ENCODE data around the gene THYN1. TPM values are rescaled to one million over a fixed set of nuclear protein-coding genes. Genes with fewer than 3 reads are reported as not detected.

The THYN1 gene
- total and polyA plus RNA-seq, 2 donors from 2014 or later, result 32.2 to 74.0 TPM

DNA sequence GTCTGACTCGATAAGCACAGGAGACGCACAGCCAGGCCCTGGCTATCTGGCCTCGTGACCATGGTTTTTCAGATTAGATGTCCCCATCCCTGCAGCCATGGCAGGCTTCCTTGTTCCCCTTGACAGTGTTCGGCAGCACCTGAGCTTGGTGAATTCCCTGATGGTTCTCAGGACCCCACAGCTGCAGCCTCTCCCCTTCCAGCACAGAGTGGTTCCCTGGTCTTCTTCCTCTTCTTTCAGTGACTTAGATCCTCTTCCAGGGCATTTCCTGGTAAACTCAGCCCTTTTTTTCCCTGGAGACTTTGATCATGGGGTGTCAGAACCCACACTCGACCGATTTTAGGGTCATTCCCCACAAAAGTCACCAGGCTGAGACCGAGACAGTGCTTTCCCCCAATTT is 37.5 kb upstream of the THYN1 start:
- TF ChIP-seq, protein P1, sequence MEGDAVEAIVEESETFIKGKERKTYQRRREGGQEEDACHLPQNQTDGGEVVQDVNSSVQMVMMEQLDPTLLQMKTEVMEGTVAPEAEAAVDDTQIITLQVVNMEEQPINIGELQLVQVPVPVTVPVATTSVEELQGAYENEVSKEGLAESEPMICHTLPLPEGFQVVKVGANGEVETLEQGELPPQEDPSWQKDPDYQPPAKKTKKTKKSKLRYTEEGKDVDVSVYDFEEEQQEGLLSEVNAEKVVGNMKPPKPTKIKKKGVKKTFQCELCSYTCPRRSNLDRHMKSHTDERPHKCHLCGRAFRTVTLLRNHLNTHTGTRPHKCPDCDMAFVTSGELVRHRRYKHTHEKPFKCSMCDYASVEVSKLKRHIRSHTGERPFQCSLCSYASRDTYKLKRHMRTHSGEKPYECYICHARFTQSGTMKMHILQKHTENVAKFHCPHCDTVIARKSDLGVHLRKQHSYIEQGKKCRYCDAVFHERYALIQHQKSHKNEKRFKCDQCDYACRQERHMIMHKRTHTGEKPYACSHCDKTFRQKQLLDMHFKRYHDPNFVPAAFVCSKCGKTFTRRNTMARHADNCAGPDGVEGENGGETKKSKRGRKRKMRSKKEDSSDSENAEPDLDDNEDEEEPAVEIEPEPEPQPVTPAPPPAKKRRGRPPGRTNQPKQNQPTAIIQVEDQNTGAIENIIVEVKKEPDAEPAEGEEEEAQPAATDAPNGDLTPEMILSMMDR (IDR thresholded peaks at IDR 0.05; ENCODE audit: borderline replicate concordance, extremely low read depth, insufficient read depth), result no peak
- Histone ChIP-seq H3K27me3 (ENCODE audit: control insufficient read depth, insufficient read depth, low read length) (no peaks in the 10 kb centered on the region), H3K9ac (ENCODE audit: low read length in 3 of 3) (no peak overlapping the region), H3K27ac (ENCODE audit: low read depth in 2 of 2, low read length in 2 of 2) (no peak overlapping the region), H3K4me1 (ENCODE audit: control insufficient read depth in 2 of 3, insufficient read depth in 2 of 3, low read depth in 1 of 3, low read length in 3 of 3) (no peaks in the 10 kb centered on the region), H3K9me3 (ENCODE audit: control insufficient read depth in 2 of 3, insufficient read depth in 1 of 3, low read length in 3 of 3) (no peaks in the 10 kb centered on the region), H3K36me3 (ENCODE audit: control insufficient read depth in 2 of 3, insufficient read depth in 3 of 3, low read length in 3 of 3) (no peaks in the 10 kb centered on the region), H3K4me3 (ENCODE audit: low read length in 3 of 3) (no peak overlapping the region)
- FAIRE-seq (no peak), DNase-seq (no peak)
- intact Hi-C loops (cut with DNase I), result no loop called here

DNA sequence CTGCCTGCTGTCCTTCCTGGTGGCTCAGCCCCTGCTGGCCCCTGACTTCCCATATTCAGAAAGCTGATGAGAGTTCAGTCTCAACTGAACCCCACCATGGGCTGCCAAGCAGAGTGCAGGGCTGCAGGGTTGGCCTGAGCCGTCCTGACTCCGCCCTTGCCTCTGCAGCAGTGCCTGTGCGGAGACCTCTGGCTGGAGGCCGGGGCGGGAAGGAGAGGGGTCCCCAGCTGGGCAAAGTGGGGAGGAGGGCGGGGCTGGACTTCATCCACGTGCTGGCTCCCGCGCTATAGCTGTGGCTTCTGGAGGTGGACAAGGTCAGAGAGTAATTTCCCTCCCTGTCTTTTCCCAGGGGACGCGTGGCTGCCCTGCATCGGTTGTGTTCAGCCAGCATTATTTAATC is 36.6 kb upstream of the THYN1 start:
- TF ChIP-seq, protein P1 (IDR thresholded peaks at IDR 0.05; ENCODE audit: borderline replicate concordance, extremely low read depth, insufficient read depth), result no peak
- H3K9me3 ChIP-seq (ENCODE audit: control insufficient read depth in 2 of 3, insufficient read depth in 1 of 3, low read length in 3 of 3), result no peaks in the 10 kb centered on the region
- FAIRE-seq, result no peak

DNA sequence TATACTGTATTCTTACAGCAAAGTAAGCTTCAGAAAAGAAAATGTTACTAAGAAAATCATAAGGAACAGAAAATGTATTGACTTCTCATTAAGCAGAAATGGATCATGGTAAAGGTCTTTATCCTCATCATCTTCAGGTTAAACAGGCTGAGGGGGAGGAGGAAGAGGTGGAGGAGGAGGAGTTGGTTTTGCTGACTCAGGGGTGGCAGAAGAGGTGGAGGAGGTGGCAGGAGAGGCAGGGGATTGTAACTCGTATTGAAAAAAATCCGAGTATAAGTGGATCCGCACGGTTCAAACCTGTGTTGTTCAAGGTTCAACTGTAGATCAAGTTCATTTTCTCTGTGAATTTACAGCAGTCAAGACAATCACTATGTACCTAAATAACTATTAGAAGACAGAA is 36.0 kb upstream of the THYN1 start:
- TF ChIP-seq, protein P1 (IDR thresholded peaks at IDR 0.05; ENCODE audit: borderline replicate concordance, extremely low read depth, insufficient read depth), result no peak
- no peak overlapping the region for H3K4me3 ChIP-seq (ENCODE audit: low read length in 3 of 3)
- no peak overlapping the region for H3K27ac ChIP-seq (ENCODE audit: low read depth in 2 of 2, low read length in 2 of 2)
- no peaks in the 10 kb centered on the region for H3K9me3 ChIP-seq (ENCODE audit: control insufficient read depth in 2 of 3, insufficient read depth in 1 of 3, low read length in 3 of 3)
- no peak overlapping the region for H3K9ac ChIP-seq (ENCODE audit: low read length in 3 of 3)
- FAIRE-seq (no peak), DNase-seq (no peak)
- no peaks in the 10 kb centered on the region for H3K36me3 ChIP-seq (ENCODE audit: control insufficient read depth in 2 of 3, insufficient read depth in 3 of 3, low read length in 3 of 3)
- no peaks in the 10 kb centered on the region for H3K4me1 ChIP-seq (ENCODE audit: control insufficient read depth in 2 of 3, insufficient read depth in 2 of 3, low read depth in 1 of 3, low read length in 3 of 3)
- intact Hi-C loops (cut with DNase I), result no loop called here
- no peaks in the 10 kb centered on the region for H3K27me3 ChIP-seq (ENCODE audit: control insufficient read depth, insufficient read depth, low read length)

More for the DNA sequence above, 36.6 kb upstream of the THYN1 start:
- Histone ChIP-seq H3K27ac (ENCODE audit: low read depth in 2 of 2, low read length in 2 of 2) (no peak overlapping the region), H3K4me3 (ENCODE audit: low read length in 3 of 3) (no peak overlapping the region), H3K27me3 (ENCODE audit: control insufficient read depth, insufficient read depth, low read length) (no peaks in the 10 kb centered on the region), H3K36me3 (ENCODE audit: control insufficient read depth in 2 of 3, insufficient read depth in 3 of 3, low read length in 3 of 3) (no peaks in the 10 kb centered on the region), H3K4me1 (ENCODE audit: control insufficient read depth in 2 of 3, insufficient read depth in 2 of 3, low read depth in 1 of 3, low read length in 3 of 3) (no peaks in the 10 kb centered on the region), H3K9ac (ENCODE audit: low read length in 3 of 3) (no peak overlapping the region)
- intact Hi-C loops (cut with DNase I), result no loop called here
- DNase-seq, result peak in 4 of 5 donors; percentile 14 to 66 (median 46)

DNA sequence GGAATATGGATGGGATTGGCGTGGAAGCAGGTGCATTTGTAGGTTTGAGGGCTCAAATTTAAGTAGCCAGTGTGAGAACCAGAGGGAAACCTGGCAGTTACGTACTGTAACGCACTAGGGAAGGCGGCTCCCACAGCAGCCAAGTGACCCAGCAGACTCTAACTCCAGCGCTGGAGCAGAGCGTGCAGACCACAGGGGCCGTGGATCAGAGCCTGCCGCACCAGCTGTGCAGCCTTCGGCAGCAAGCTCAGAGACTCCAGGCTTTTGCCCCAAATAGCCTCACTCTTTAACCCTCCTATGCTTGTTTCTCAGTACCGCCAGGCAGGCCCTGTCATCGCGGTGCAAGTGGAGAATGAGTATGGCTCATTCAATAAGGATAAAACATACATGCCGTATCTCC is 35.3 kb upstream of the THYN1 start:
- no peak for DNase-seq
- FAIRE-seq, result no peak
- no peak overlapping the region for H3K27ac ChIP-seq (ENCODE audit: low read depth in 2 of 2, low read length in 2 of 2)
- no peaks in the 10 kb centered on the region for H3K4me1 ChIP-seq (ENCODE audit: control insufficient read depth in 2 of 3, insufficient read depth in 2 of 3, low read depth in 1 of 3, low read length in 3 of 3)
- no peak overlapping the region for H3K4me3 ChIP-seq (ENCODE audit: low read length in 3 of 3)
- TF ChIP-seq, protein P1 (IDR thresholded peaks at IDR 0.05; ENCODE audit: borderline replicate concordance, extremely low read depth, insufficient read depth), result no peak
- H3K27me3 ChIP-seq (ENCODE audit: control insufficient read depth, insufficient read depth, low read length), result no peaks in the 10 kb centered on the region
- no peak overlapping the region for H3K9ac ChIP-seq (ENCODE audit: low read length in 3 of 3)
- no peaks in the 10 kb centered on the region for H3K9me3 ChIP-seq (ENCODE audit: control insufficient read depth in 2 of 3, insufficient read depth in 1 of 3, low read length in 3 of 3)
- intact Hi-C loops (cut with DNase I), result no loop called here
- H3K36me3 ChIP-seq (ENCODE audit: control insufficient read depth in 2 of 3, insufficient read depth in 3 of 3, low read length in 3 of 3), result no peaks in the 10 kb centered on the region

All from kidney (tissue), 14 donors.